CD4-positive, alpha-beta T cell (primary cell): ENCODE measurements around the gene FOXO3. TPM values are rescaled to one million over a fixed set of nuclear protein-coding genes. Genes with fewer than 3 reads are reported as not detected.

Source experiments
- ATAC-seq: fragments of 200-7000 bp; cut with Tn5 transposase; one replicate; pipeline ENCODE4 v1.10.0; 2022; ENCODE audit warnings: mild to moderate bottlenecking; ENCODE audit not compliant: poor library complexity
- CTCF ChIA-PET: fragments of 350-600 bp; sonication (Branson Sonifier 250); formaldehyde crosslinking; loops from one replicate; lab custom pipeline; 2021; ENCODE audit warnings: antibody characterized with exemption, inconsistent platforms; lab: Charles Lee
- POLR2A ChIA-PET: fragments of 350-600 bp; sonication (Branson Sonifier 250); formaldehyde crosslinking; loops from one replicate; lab custom pipeline; 2021; ENCODE audit warnings: antibody characterized with exemption, inconsistent platforms; lab: Charles Lee
- DNase-seq, 14 experiments: peaks; one replicate each; pipeline ENCODE4 v3.0.0-alpha.2; 2013 to 2020; ENCODE audit warnings: mixed read lengths in 2 of 14
- H3K27ac ChIP-seq, 2 donors: one replicate each; pipeline versions ENCODE4 v1.5.1 to v1.7.0; 2013; ENCODE audit warnings: low read length in 2 of 2, low read depth in 1 of 2, mild to moderate bottlenecking in 1 of 2
- H3K27me3 ChIP-seq, 2 experiments: 1 replicate in 1 of 2; 2 replicates in 1 of 2; pipeline versions ENCODE4 v1.6.1 to v1.7.0; 2013; ENCODE audit warnings: low read length in 2 of 2, control low read depth in 1 of 2, mild to moderate bottlenecking in 1 of 2, moderate library complexity in 1 of 2; ENCODE audit not compliant: insufficient read depth in 2 of 2, control insufficient read depth in 1 of 2
- H3K36me3 ChIP-seq: one replicate; pipeline ENCODE4 v1.6.1; 2013; ENCODE audit warnings: low read length, control low read depth; ENCODE audit not compliant: insufficient read depth
- H3K4me1 ChIP-seq: one replicate; pipeline ENCODE4 v1.6.1; 2013; ENCODE audit warnings: low read length, control low read depth; ENCODE audit not compliant: insufficient read depth
- H3K4me3 ChIP-seq: one replicate; pipeline ENCODE4 v1.5.1; 2013; ENCODE audit warnings: mild to moderate bottlenecking, low read length, moderate library complexity
- H3K9me3 ChIP-seq, 2 experiments: 1 replicate in 1 of 2; 2 replicates in 1 of 2; pipeline versions ENCODE4 v1.6.1 to v1.7.0; 2013; ENCODE audit warnings: low read length in 2 of 2, mild to moderate bottlenecking in 2 of 2, control low read depth in 1 of 2, moderate library complexity in 1 of 2; ENCODE audit not compliant: control insufficient read depth in 1 of 2, insufficient read depth in 1 of 2
- H3K27ac Mint-ChIP-seq: one replicate; pipeline ENCODE4 v1.8.0; 2020; ENCODE audit warnings: mixed read lengths
- H3K27me3 Mint-ChIP-seq: one replicate; pipeline ENCODE4 v1.8.0; 2021; ENCODE audit warnings: mixed read lengths
- H3K36me3 Mint-ChIP-seq: one replicate; pipeline ENCODE4 v1.8.0; 2021; ENCODE audit warnings: low read depth, mixed read lengths
- H3K4me1 Mint-ChIP-seq: one replicate; pipeline ENCODE4 v1.8.0; 2021; ENCODE audit warnings: low read depth, mixed read lengths
- H3K4me3 Mint-ChIP-seq: one replicate; pipeline ENCODE4 v1.8.0; 2020; ENCODE audit warnings: mild to moderate bottlenecking, mixed read lengths
- H3K9me3 Mint-ChIP-seq: one replicate; pipeline ENCODE4 v1.8.0; 2020; ENCODE audit warnings: mixed read lengths
- CTCF ChIP-seq: fragments of 200-600 bp; IDR thresholded peaks from one replicate; pipeline ENCODE4 v1.8.0; 2022; ENCODE audit warnings: antibody characterized with exemption, mild to moderate bottlenecking
- intact Hi-C, 2 experiments: fragments of 100-400 bp; cut with DNase I in 1 of 2; cut with micrococcal nuclease in 1 of 2; formaldehyde crosslinking; loops; one replicate each; pipeline versions ENCODE4 v1.15.1 to v1.9.0; 2023 to 2025; cut with DNase I, micrococcal nuclease
- total RNA-seq, 174 experiments: library from RNA in 2 of 174; stranded (reverse) in 2 of 174; gene quantifications; one replicate each; pipeline ENCODE4 v1.2.3 and lab custom pipeline; 2021 to 2026

FOXO3 gene
- total RNA-seq, 2 experiments from 2014 or later: 24.3 to 25.3 TPM

- Mint-ChIP-seq H3K4me1 (no peaks in the 10 kb centered on the region), H3K27ac (no peak overlapping the region), H3K27me3 (peaks cover under 1% of the 10 kb centered on the region), H3K36me3 (peaks cover 8% of the 10 kb centered on the region), H3K4me3 (no peak overlapping the region), H3K9me3 (peaks cover 7% of the 10 kb centered on the region)
- Histone ChIP-seq H3K4me3 (no peak overlapping the region), H3K36me3 (no peaks in the 10 kb centered on the region), H3K4me1 (no peaks in the 10 kb centered on the region), H3K27me3 (no peaks in the 10 kb centered on the region), H3K9me3 (peaks cover 5 to 14% of the 10 kb centered on the region in 2 experiments), H3K27ac (no peak overlapping the region)
- intact Hi-C loops: no loop called here
- DNase-seq: no peak
- no peak for TF ChIP-seq CTCF
- no peak for ATAC-seq
- ChIA-PET CTCF (no interaction called here), POLR2A (no interaction called here)
These were observed 166.1 kb downstream of the FOXO3 start for GRCh38 chr6:108726726-108727339.

GRCh38 chr6:108727966-108728730 is 167.4 kb downstream of the FOXO3 start:
- H3K9me3 ChIP-seq: peaks cover 5 to 12% of the 10 kb centered on the region in 2 experiments
- DNase-seq (no peak), ATAC-seq (no peak)
- intact Hi-C loops: no loop called here
- Mint-ChIP-seq H3K9me3 (peaks cover 5% of the 10 kb centered on the region), H3K36me3 (peaks cover 5% of the 10 kb centered on the region), H3K27ac (no peak overlapping the region), H3K4me1 (no peaks in the 10 kb centered on the region), H3K4me3 (no peak overlapping the region), H3K27me3 (no peaks in the 10 kb centered on the region)
- no peaks in the 10 kb centered on the region for H3K36me3 ChIP-seq
- no peak overlapping the region for H3K4me3 ChIP-seq
- H3K4me1 ChIP-seq: no peaks in the 10 kb centered on the region
- TF ChIP-seq CTCF: no peak
- H3K27me3 ChIP-seq: no peaks in the 10 kb centered on the region
- H3K27ac ChIP-seq: no peak overlapping the region
- CTCF ChIA-PET: no interaction called here
- POLR2A ChIA-PET: no interaction called here

- no peaks in the 10 kb centered on the region for H3K4me1 ChIP-seq
- no peak for DNase-seq
- no peaks in the 10 kb centered on the region for H3K27me3 ChIP-seq
- TF ChIP-seq CTCF: no peak
- H3K4me3 ChIP-seq: no peak overlapping the region
- no peak overlapping the region for H3K27ac ChIP-seq
- H3K27ac Mint-ChIP-seq: no peak overlapping the region
- CTCF ChIA-PET: no interaction called here
- H3K36me3 Mint-ChIP-seq: no peaks in the 10 kb centered on the region
- H3K27me3 Mint-ChIP-seq: no peaks in the 10 kb centered on the region
- no peaks in the 10 kb centered on the region for H3K4me1 Mint-ChIP-seq
- POLR2A ChIA-PET: interaction anchor here (0.5 kb wide), 1 partner anchor 101 kb away, joined by 3 read pairs; no protein-coding TSS in a partner anchor
- no peaks in the 10 kb centered on the region for H3K36me3 ChIP-seq
- no peak for ATAC-seq
- peaks cover 4 to 5% of the 10 kb centered on the region in 2 experiments for H3K9me3 ChIP-seq
- no peaks in the 10 kb centered on the region for H3K9me3 Mint-ChIP-seq
- intact Hi-C loops: no loop called here
- no peak overlapping the region for H3K4me3 Mint-ChIP-seq
These were observed 168.1 kb downstream of the FOXO3 start for GRCh38 chr6:108728826-108729225.
